ENCODE measurements around the gene HCCS. TPM values are rescaled to one million over a fixed set of nuclear protein-coding genes. Genes with fewer than 3 reads are reported as not detected.

Gene HCCS
- 29.7 and 29.9 TPM in 2 replicates for total RNA-seq (2021; fragmentation: NEBNext Ultra II Directional; extraction: Animal tissue kit (Norgen Biotek cat#: 25700))
- polyA plus RNA-seq (2011; rRNA removed) = 9.8 and 11.9 TPM in 2 replicates
- polyA plus RNA-seq (2011; cell fraction: cytosol; rRNA removed) = 16.9 TPM
- 7.8 TPM for polyA plus RNA-seq (2011; cell fraction: nucleus; rRNA removed)
- 26.0 to 38.0 TPM (median 30.9 TPM) in 4 replicates for polyA plus RNA-seq (2012, experiment 1 of 2)
- polyA plus RNA-seq (2012, experiment 2 of 2) = 21.2 TPM
- 28.8 TPM for polyA plus RNA-seq (2013, experiment 1 of 2)
- polyA plus RNA-seq (2013, experiment 2 of 2) = 33.1 TPM
- 11.2 and 18.0 TPM in 2 replicates for polyA minus RNA-seq (2011; rRNA and poly(A)+ RNA removed)
- 10.1 TPM for polyA minus RNA-seq (2011; cell fraction: cytosol; rRNA and poly(A)+ RNA removed)
- polyA minus RNA-seq (2011; cell fraction: nucleus; rRNA and poly(A)+ RNA removed) = 5.7 TPM
- long read RNA-seq, experiment 1, transcript HCCS-202 (7 exons, 1,072 nt) = major isoform, 9 of 23 reads
- long read RNA-seq, experiment 1, partial matches to known transcripts = 7 of 23 reads
- long read RNA-seq, experiment 1, other reads (novel, unspliced or antisense) = 6 of 23 reads
- long read RNA-seq, experiment 2, transcript HCCS-202 (7 exons, 1,072 nt) = major isoform, 53 of 60 reads
- long read RNA-seq, experiment 2, partial matches to known transcripts = 2 of 60 reads
- long read RNA-seq, experiment 2, other reads (novel, unspliced or antisense) = 1 of 60 reads

GRCh38 chrX:11111037-11111851 lies at the start of gene HCCS:
TSS of gene HCCS (plus strand) at chrX:11111332. CDS start at chrX:11112061, 729 bp downstream.
- Histone ChIP-seq H2BK15ac (ENCODE audit: low read length) (no peak within 1 kb of the TSS), H2AK5ac (ENCODE audit: low read depth, low read length) (no peak within 1 kb of the TSS), H3K4me3 (ENCODE audit: extremely low read depth in 1 of 4, insufficient read depth in 2 of 4, low read depth in 3 of 4, low read length in 4 of 4) (peak within 1 kb of the TSS; percentile 66 to 84 (median 74)), H4K91ac (replicated peaks; ENCODE audit: insufficient read length, low read length) (no peak within 1 kb of the TSS), H4K20me1 (replicated peaks in 1 of 2; ENCODE audit: control insufficient read depth in 1 of 2, insufficient read depth in 2 of 2, low read length in 2 of 2) (peaks cover 0 to 2% of the 10 kb centered on the region in 2 experiments), H3K79me2 (ENCODE audit: control insufficient read depth in 1 of 2, insufficient read depth in 2 of 2, low read length in 2 of 2) (peaks cover 0 to 22% of the 10 kb centered on the region in 2 experiments; a peak in 2 of 4 replicates), H3K9ac (replicated peaks in 1 of 4; ENCODE audit: extremely low read depth in 1 of 4, low read depth in 3 of 4, low read length in 3 of 4) (peak within 1 kb of the TSS; percentile 52 to 92 (median 84)), H2AFZ (ENCODE audit: low read length) (no peak within 1 kb of the TSS), H3K79me1 (ENCODE audit: low read depth, low read length) (no peaks in the 10 kb centered on the region; the same call in 1 of the 2 replicates), H3K56ac (replicated peaks; ENCODE audit: insufficient read length, low read depth, low read length) (no peak within 1 kb of the TSS), H4K8ac (ENCODE audit: extremely low read depth, insufficient read depth, low read length) (peak within 1 kb of the TSS; percentile 91; the same call in 1 of the 2 replicates), H4K5ac (ENCODE audit: insufficient read length, low read depth, low read length) (no peak within 1 kb of the TSS), H3K23me2 (ENCODE audit: low read depth, low read length) (peaks cover 3% of the 10 kb centered on the region; the same call in 1 of the 2 replicates), H3K4me1 (replicated peaks in 1 of 4; ENCODE audit: control insufficient read depth in 3 of 4, insufficient read depth in 4 of 4, low read length in 3 of 4) (no peaks in the 10 kb centered on the region; a peak in 1 of 7 replicates), H3K9me3 (ENCODE audit: insufficient read depth in 2 of 2, low read depth in 1 of 2, low read length in 1 of 2) (no peaks in the 10 kb centered on the region), H3K23ac (ENCODE audit: insufficient read length) (no peak within 1 kb of the TSS), H3K27ac (ENCODE audit: low read depth, low read length) (peak within 1 kb of the TSS; percentile 85), H3K36me3 (ENCODE audit: control insufficient read depth in 2 of 4, insufficient read depth in 4 of 4, low read length in 3 of 4) (peaks cover 2 to 27% (median 11%) of the 10 kb centered on the region in 4 experiments), H2BK120ac (replicated peaks; ENCODE audit: low read depth, low read length) (no peak within 1 kb of the TSS), H2BK12ac (ENCODE audit: low read depth, low read length) (no peak within 1 kb of the TSS), H3K18ac (ENCODE audit: extremely low read depth, low read length) (no peak within 1 kb of the TSS), H3K14ac (ENCODE audit: insufficient read length) (no peak within 1 kb of the TSS), H2BK20ac (ENCODE audit: low read length) (no peak within 1 kb of the TSS), H2BK5ac (ENCODE audit: low read depth, low read length) (no peak within 1 kb of the TSS; the same call in 1 of the 2 replicates), H3K4me2 (ENCODE audit: insufficient read depth in 1 of 2, low read depth in 2 of 2, low read length in 2 of 2) (peak within 1 kb of the TSS; percentile 63 to 71), H3K27me3 (replicated peaks in 1 of 4; ENCODE audit: control insufficient read depth in 3 of 4, extremely low read depth in 1 of 4, insufficient read depth in 3 of 4, low read length in 3 of 4) (no peaks in the 10 kb centered on the region), H3K4ac (replicated peaks; ENCODE audit: insufficient read length, low read depth, low read length) (no peak within 1 kb of the TSS)
- ChIA-PET CTCF (ENCODE audit: partially characterized antibody) (no interaction called here), POLR2A (ENCODE audit: partially characterized antibody) (interaction anchor here (0.7 to 2.5 kb wide), 2 partner anchors 9 to 10 kb away, joined by 3 to 6 read pairs; no protein-coding TSS in a partner anchor)
- FAIRE-seq (no peak), DNase-seq (ENCODE audit: low read depth in 1 of 2, low spot score in 2 of 2) (peak; percentile 21 to 78)
- WGBS, 2 experiments (ENCODE audit: extremely low coverage in 1 of 2, insufficient coverage in 1 of 2, insufficient read length in 1 of 2, insufficient replicate concordance in 2 of 2, low coverage in 1 of 2, low lambda C conversion rate in 2 of 2, missing lambda C conversion rate in 1 of 2) = 3% methylated on average over 9 of the region's 58 CpGs; no CpG with 5 or more reads in 1 of the 2 experiments
- TF ChIP-seq CEBPB (IDR thresholded peaks at IDR 0.05; ENCODE audit: low read depth, low read length) (no peak), RFX5 (IDR thresholded peaks at IDR 0.05; ENCODE audit: borderline replicate concordance, low read depth, low read length) (no peak), EP300 (IDR thresholded peaks at IDR 0.05; ENCODE audit: borderline replicate concordance in 1 of 2, low read depth in 2 of 2, low read length in 2 of 2) (no peak), SP2 (IDR thresholded peaks at IDR 0.05; ENCODE audit: low read length) (peak; percentile 14; the same call in 1 of the 2 replicates), TCF12 (IDR thresholded peaks at IDR 0.05; ENCODE audit: low read depth, low read length) (no peak), ASH2L (IDR thresholded peaks at IDR 0.05; ENCODE audit: low read length) (peak; percentile 77), TAF7 (optimal IDR thresholded peaks at IDR 0.05; ENCODE audit: borderline replicate concordance, low read depth, low read length) (no peak)
- TF ChIP-seq, protein P1, sequence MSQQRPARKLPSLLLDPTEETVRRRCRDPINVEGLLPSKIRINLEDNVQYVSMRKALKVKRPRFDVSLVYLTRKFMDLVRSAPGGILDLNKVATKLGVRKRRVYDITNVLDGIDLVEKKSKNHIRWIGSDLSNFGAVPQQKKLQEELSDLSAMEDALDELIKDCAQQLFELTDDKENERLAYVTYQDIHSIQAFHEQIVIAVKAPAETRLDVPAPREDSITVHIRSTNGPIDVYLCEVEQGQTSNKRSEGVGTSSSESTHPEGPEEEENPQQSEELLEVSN (IDR thresholded peaks at IDR 0.05) = 0 out of 2 replicates have a peak, but pooled peaks have one; percentile 10

Data from H1 (cell line).